GM18909 (cell line): ENCODE measurements around the gene SLC49A4.

Source experiments
- ATAC-seq: cut with Tn5 transposase; IDR thresholded peaks from one replicate; pipeline ENCODE4 v1.9.1; 2021; ENCODE audit warnings: mild to moderate bottlenecking; ENCODE audit not compliant: unreplicated experiment, poor library complexity

SLC49A4 gene

DNA sequence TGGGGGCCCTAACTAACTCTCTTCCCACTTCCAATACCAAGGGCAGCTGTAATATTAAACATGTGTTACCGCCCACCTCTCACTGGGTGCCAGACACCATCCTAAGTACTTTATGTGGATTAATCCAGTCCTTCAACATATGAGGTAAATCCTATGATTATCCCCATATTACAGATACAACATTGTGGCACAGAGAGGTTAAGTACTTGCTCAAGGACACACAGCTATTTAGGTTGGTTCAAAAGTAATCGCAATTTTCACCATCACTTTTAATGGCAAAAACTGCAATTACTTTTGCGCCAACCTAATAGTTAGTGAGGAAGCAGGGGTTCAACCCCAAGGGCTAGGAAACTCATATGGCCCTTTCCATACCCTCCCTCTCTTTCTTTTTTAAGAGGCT, 131.9 kb downstream of the SLC49A4 start:
- ATAC-seq, result no peak

DNA sequence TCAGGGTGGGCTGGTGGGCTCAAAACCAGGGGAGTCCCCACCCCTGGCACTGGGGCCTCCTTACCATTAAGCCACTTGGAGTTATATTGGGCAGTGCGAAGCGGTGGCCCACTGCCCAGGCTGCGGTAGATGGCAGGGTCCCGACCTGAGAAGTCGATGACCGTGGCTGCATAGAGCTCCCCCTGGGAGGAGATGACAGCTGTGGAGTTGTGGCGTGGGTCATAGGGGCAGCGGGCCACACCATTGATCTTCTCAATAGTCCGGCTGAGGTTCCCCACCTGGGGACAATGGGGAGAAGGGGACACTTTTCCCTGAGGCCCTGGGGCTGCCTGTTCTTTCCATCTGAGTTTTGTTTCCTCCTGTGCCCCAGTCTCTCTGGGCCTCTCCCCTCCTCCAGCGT, 132.9 kb downstream of the SLC49A4 start:
- no peak for ATAC-seq

DNA sequence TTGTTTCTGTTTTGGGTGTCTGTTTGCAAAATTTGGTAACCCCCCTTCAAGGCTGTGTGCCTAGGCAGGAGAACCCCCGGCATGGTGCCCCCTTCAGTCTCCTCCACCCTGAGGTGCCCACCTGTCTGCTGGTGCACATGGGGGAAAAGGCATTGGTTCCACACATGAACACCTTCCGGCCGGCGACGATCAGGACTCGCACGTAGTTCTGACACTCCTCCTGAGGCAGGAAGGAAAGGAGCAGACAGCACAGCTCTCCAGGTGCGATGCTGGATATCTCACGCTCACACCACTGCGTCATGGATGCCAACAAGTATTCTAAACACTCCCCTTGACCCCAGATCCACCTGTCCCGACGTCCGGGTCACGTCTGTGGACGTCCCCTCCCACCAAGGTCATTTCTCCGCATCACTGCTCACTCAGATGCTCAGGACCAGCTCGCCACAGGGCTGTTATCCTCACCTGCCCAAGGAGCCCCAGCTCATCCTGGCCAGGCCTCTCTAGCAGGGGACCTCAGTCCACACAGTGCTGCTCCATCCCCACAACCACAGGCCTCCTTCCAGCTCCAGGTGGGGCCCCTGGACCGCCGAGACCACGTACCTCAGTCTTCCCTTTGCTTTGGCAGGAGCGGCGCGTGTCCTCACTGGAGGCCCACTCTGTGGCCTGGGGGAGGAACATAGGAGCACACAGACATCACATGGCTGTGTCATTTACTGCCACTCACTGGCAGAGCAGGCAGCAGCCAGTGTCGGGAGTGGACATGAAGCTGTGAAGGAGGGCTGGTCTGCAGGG, 133.7 kb downstream of the SLC49A4 start:
- ATAC-seq, result no peak

DNA sequence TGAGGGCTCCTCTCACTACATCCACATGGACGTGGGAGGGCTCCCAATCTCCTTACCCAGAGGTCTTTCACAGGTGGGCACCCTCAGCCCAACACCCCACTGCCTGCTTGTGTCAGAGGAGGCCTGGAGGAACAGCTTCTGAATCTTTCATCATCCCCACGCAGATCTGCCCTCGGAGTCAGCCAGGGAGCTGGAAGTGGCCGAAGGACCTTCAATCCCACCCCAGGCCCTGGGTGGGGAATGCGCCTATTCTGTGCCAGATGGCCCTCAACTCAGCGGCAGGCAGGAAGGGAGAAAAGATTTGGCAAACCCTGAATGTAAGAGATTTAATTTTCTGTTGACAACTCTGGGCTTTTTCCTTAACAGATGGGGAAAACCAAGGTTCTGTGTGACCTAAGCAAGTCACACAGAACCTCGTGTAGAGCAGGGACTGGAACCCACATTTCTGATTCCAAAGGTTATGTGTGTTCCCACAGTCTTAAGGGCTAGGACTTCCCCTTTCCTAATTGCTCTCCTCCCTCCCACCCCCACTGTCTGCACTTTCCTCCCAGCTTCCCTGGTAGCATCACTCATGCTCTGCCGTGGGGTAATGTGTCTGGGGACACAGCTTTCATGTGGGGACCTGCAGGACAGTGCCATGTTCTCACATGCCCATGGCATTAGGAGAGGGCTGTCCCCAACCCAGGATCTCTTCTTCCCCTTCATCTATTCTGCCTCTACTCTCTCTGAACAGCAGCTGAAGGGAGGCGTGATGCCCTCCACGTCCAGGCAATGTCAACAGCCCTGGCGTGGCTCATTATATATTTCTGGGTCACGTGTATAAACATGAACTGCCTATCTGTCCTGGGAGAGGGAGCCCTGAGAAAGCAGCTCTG, 134.6 kb downstream of the SLC49A4 start:
- no peak for ATAC-seq

DNA sequence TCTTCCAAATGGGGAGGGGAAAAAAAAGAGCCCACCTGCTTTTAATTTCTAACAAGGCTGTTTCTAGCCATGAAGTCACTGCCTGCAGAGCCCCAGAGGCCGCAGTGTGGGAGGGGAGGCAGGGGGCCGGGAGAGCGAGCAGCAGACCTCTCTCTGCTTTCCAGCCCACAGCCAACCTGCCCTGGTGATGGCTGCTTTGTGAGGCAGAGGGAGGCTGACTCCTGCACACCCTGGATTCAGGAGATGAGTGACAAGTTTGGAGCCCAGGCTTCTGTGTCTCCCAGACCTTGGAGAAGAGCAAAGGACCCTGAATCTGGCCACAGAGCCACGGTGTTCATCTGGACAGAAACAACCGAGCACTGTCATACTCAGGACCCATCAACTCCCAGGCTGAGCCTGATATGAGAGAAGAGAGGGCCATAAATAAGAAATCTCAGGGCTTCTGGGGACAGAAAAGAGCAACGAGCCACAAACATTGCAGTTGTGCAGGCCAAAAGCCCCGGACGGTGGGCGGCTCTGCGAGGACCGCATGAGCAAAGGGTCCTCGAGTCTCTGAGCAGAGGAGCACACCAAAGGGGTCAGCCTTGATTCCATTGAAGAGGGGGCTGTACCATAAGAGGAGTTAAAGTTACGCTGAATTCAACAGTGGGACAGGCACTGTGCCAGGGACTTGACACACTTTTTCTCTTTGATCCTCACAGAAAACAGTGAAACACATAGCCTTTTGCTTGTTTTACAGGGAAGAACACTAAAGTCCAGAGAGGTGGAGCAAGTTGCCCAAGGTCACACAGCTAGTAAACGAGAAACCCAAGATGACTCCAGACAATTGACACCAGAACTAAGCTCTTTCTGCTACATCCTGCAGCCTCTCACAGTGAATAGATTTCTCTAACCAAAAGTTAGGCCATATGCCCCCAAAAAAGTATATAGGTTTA, 135.5 kb downstream of the SLC49A4 start:
- no peak for ATAC-seq
